Smooth muscle cell (in vitro differentiated cells): ENCODE results near the gene ARID3C. TPM values are rescaled to one million over a fixed set of nuclear protein-coding genes. Genes with fewer than 3 reads are reported as not detected.
"Not testable (repeated sequence)": the region's sequence is repeated elsewhere in the genome, so short reads cannot be mapped to it uniquely, and the experiment has no call there.

ENCODE experiments used
- DNase-seq: peaks from one replicate; lab custom pipeline; 2025; ENCODE audit not compliant: unreplicated experiment; lab: John Stamatoyannopoulos, UW
- H2AFZ ChIP-seq: fragments of 200-600 bp; sonication (generic); 2 replicates; pipeline ENCODE4 v1.6.0; 2016; ENCODE audit warnings: antibody characterized with exemption, low read depth, mild to moderate bottlenecking
- H3F3A ChIP-seq: fragments of 200-600 bp; sonication (generic); 2 replicates; pipeline ENCODE4 v1.6.0; 2017; ENCODE audit warnings: antibody characterized with exemption, low read depth
- H3K27ac ChIP-seq: fragments of 200-600 bp; sonication (generic); 2 replicates; pipeline ENCODE4 v1.5.1; 2016; ENCODE audit warnings: low read depth, mild to moderate bottlenecking
- H3K27me3 ChIP-seq: fragments of 200-600 bp; sonication (generic); 2 replicates; pipeline ENCODE4 v1.6.1; 2016; ENCODE audit warnings: low read depth, mild to moderate bottlenecking
- H3K36me3 ChIP-seq: fragments of 200-600 bp; sonication (generic); 2 replicates; pipeline ENCODE4 v1.5.1; 2016; ENCODE audit warnings: low read depth
- H3K4me1 ChIP-seq: fragments of 200-600 bp; sonication (generic); 2 replicates; pipeline ENCODE4 v1.5.1; 2016; ENCODE audit warnings: low read depth
- H3K4me2 ChIP-seq: fragments of 200-600 bp; sonication (generic); 2 replicates; pipeline ENCODE4 v1.6.0; 2016; ENCODE audit warnings: mild to moderate bottlenecking
- H3K4me3 ChIP-seq: fragments of 200-600 bp; sonication (generic); 2 replicates; pipeline ENCODE4 v1.5.1; 2016; ENCODE audit warnings: mild to moderate bottlenecking
- H3K79me2 ChIP-seq: fragments of 200-600 bp; sonication (generic); 2 replicates; pipeline ENCODE4 v1.6.0; 2016; ENCODE audit warnings: low read depth, mild to moderate bottlenecking
- H3K9ac ChIP-seq: fragments of 200-600 bp; sonication (generic); 2 replicates; pipeline ENCODE4 v1.6.0; 2016; ENCODE audit warnings: low read depth
- H3K9me3 ChIP-seq: fragments of 200-600 bp; sonication (generic); replicated peaks from 2 replicates; pipeline ENCODE4 v1.5.1; 2016; ENCODE audit warnings: low read depth
- H4K20me1 ChIP-seq: fragments of 200-600 bp; sonication (generic); 2 replicates; pipeline ENCODE4 v1.6.0; 2016; ENCODE audit warnings: low read depth
- CTCF ChIP-seq: fragments of 200-600 bp; sonication (generic); IDR thresholded peaks from 2 replicates; pipeline ENCODE4 v1.5.1; 2017; ENCODE audit warnings: borderline replicate concordance, mild to moderate bottlenecking, antibody characterized with exemption; ENCODE audit not compliant: insufficient read depth, poor library complexity, severe bottlenecking
- WGBS: methylation state at CpG from one replicate; pipeline ENCODE4 v1.1.7; 2016; ENCODE audit warnings: low lambda C conversion rate; 5-methylcytosine and 5-hydroxymethylcytosine counted together
- polyA plus RNA-seq: library from polyadenylated mRNA; unstranded; fragments of >200 nt; fragmentation: Nextera tagmentation; extraction: Ambion mirVana; gene quantifications from 2 replicates; pipeline ENCODE4 v1.2.1, GENCODE V29; 2016
- total RNA-seq: library from RNA; depleted of rRNA; stranded (reverse); fragments of >200 nt; gene quantifications from 2 replicates; pipeline ENCODE4 v1.2.3, GENCODE V29; 2014

ARID3C gene
- total and polyA plus RNA-seq, 2 experiments from 2014 or later, result 0.40 TPM; not detected in 1

- Histone ChIP-seq H3K4me1 (peaks cover 8% of the 10 kb centered on the region), H3K9ac (no peak overlapping the region), H2AFZ (no peak overlapping the region), H3K79me2 (peaks cover 21% of the 10 kb centered on the region), H3K27ac (no peak overlapping the region), H3K4me3 (no peak overlapping the region), H3K9me3 (no peaks in the 10 kb centered on the region), H3K27me3 (no peaks in the 10 kb centered on the region), H4K20me1 (no peaks in the 10 kb centered on the region), H3F3A (no peaks in the 10 kb centered on the region), H3K36me3 (no peaks in the 10 kb centered on the region), H3K4me2 (no peak overlapping the region)
- TF ChIP-seq CTCF, result no peak
- no peak for DNase-seq
Measured at GRCh38 chr9:34644766-34645314, 16.0 kb upstream of the ARID3C start.

GRCh38 chr9:34642679-34643078 lies 13.8 kb upstream of the ARID3C start:
- H3F3A ChIP-seq, result no peaks in the 10 kb centered on the region
- peaks cover 6% of the 10 kb centered on the region for H3K79me2 ChIP-seq
- 100% methylated on average over 1 of the region's 1 CpG for WGBS
- H3K4me2 ChIP-seq, result no peak overlapping the region
- no peak for DNase-seq
- H3K9me3 ChIP-seq, result no peaks in the 10 kb centered on the region
- H4K20me1 ChIP-seq, result no peaks in the 10 kb centered on the region
- no peak overlapping the region for H3K27ac ChIP-seq
- no peaks in the 10 kb centered on the region for H3K36me3 ChIP-seq
- H3K4me1 ChIP-seq, result peaks cover 10% of the 10 kb centered on the region
- H2AFZ ChIP-seq, result no peak overlapping the region
- H3K4me3 ChIP-seq, result no peak overlapping the region
- no peak for TF ChIP-seq CTCF
- no peaks in the 10 kb centered on the region for H3K27me3 ChIP-seq
- H3K9ac ChIP-seq, result no peak overlapping the region

GRCh38 chr9:34639322-34639721 lies 10.5 kb upstream of the ARID3C start:
- H3K4me3 ChIP-seq, H3K27me3 ChIP-seq: not testable (repeated sequence)

GRCh38 chr9:34638138-34638445 lies 9.2 kb upstream of the ARID3C start:
- no peaks in the 10 kb centered on the region for H3K27me3 ChIP-seq
- H4K20me1 ChIP-seq, result no peaks in the 10 kb centered on the region
- no peak for TF ChIP-seq CTCF
- H3K9me3 ChIP-seq, result no peaks in the 10 kb centered on the region
- no peaks in the 10 kb centered on the region for H3F3A ChIP-seq
- H3K79me2 ChIP-seq, result peaks cover 10% of the 10 kb centered on the region
- H3K4me2 ChIP-seq, result peak overlapping the region; percentile 93
- H2AFZ ChIP-seq, result peak overlapping the region; percentile 71
- no peak overlapping the region for H3K27ac ChIP-seq
- peaks cover 20% of the 10 kb centered on the region for H3K4me1 ChIP-seq
- peak overlapping the region; percentile 20 for H3K9ac ChIP-seq
- no peaks in the 10 kb centered on the region for H3K36me3 ChIP-seq
- no peak for DNase-seq
- peak overlapping the region; percentile 57 for H3K4me3 ChIP-seq
- 17% methylated on average over 7 of the region's 7 CpGs for WGBS

More at GRCh38 chr9:34639322-34639721, 10.5 kb upstream of the ARID3C start:
- H2AFZ ChIP-seq, H3K9ac ChIP-seq, H3K36me3 ChIP-seq, H3K4me2 ChIP-seq, H3K27ac ChIP-seq, DNase-seq, H4K20me1 ChIP-seq, H3F3A ChIP-seq, H3K9me3 ChIP-seq: not testable (repeated sequence)
- peaks cover 10% of the 10 kb centered on the region for H3K79me2 ChIP-seq
- WGBS, result over 99% methylated on average over 8 of the region's 8 CpGs
- H3K4me1 ChIP-seq, result peaks cover 13% of the 10 kb centered on the region
